Measurements from ENCODE around the gene RAB40B.

RAB40B gene

GRCh38 chr17:82647593-82648164 is 50.8 kb downstream of the RAB40B start:
- ChIA-PET POLR2A (interaction anchor here (0.6 to 1.4 kb wide), 2 partner anchors 19 to 107 kb away, joined by 3 read pairs; no protein-coding TSS in a partner anchor), CTCF (no interaction called here)
- Histone ChIP-seq H3K36me3 (ENCODE audit: control insufficient read depth in 2 of 2, insufficient read depth in 1 of 2, low read length in 2 of 2) (peaks cover 11 to 30% of the 10 kb centered on the region in 2 experiments), H3K27ac (ENCODE audit: extremely low read depth, low read depth, low read length) (peak overlapping the region; percentile 99), H3K4me1 (ENCODE audit: control insufficient read depth, insufficient read depth, low read length) (peaks cover 7% of the 10 kb centered on the region), H3K9me3 (ENCODE audit: control insufficient read depth, insufficient read depth, low read depth, low read length) (no peaks in the 10 kb centered on the region), H3K4me3 (ENCODE audit: low read depth, low read length) (peak overlapping the region; percentile 97)
- TF ChIP-seq KLF7 (tag by site-specific recombination; IDR thresholded peaks at IDR 0.05; ENCODE audit: borderline replicate concordance) (no peak), CTCF (tag by site-specific recombination; IDR thresholded peaks at IDR 0.05) (peak; percentile 25; the same call in 1 of the 2 replicates), ZNF2 (tag by site-specific recombination; IDR thresholded peaks at IDR 0.05) (no peak), AEBP2 (tag by site-specific recombination; IDR thresholded peaks at IDR 0.05; ENCODE audit: borderline replicate concordance) (no peak), ZNF530 (tag by site-specific recombination; IDR thresholded peaks at IDR 0.05; ENCODE audit: low read depth) (no peak), ZNF404 (tag by site-specific recombination; IDR thresholded peaks at IDR 0.05) (no peak), ZBTB8A (tag by site-specific recombination; IDR thresholded peaks at IDR 0.05) (no peak), ZSCAN18 (tag by site-specific recombination; IDR thresholded peaks at IDR 0.05) (no peak), ZNF223 (tag by site-specific recombination; IDR thresholded peaks at IDR 0.05) (no peak), ZNF324 (tag by site-specific recombination; IDR thresholded peaks at IDR 0.05) (no peak), ZNF623 (tag by site-specific recombination; IDR thresholded peaks at IDR 0.05) (no peak), ZNF660 (tag by site-specific recombination; IDR thresholded peaks at IDR 0.05) (no peak), ZBTB26 (tag by site-specific recombination; optimal IDR thresholded peaks at IDR 0.05) (peak; percentile 4), KLF9 (tag by site-specific recombination; IDR thresholded peaks at IDR 0.05; ENCODE audit: low read depth) (peak; percentile 95), IKZF3 (tag by site-specific recombination; IDR thresholded peaks at IDR 0.05) (no peak; the same call in 1 of the 2 replicates), ZXDB (tag by site-specific recombination; IDR thresholded peaks at IDR 0.05) (no peak), ZNF776 (tag by site-specific recombination; IDR thresholded peaks at IDR 0.05; ENCODE audit: borderline replicate concordance) (no peak), REPIN1 (tag by site-specific recombination; IDR thresholded peaks at IDR 0.05; ENCODE audit: low read depth) (no peak), MEIS1 (CRISPR knock-in tag; IDR thresholded peaks at IDR 0.05; ENCODE audit: borderline replicate concordance) (no peak), ZNF266 (tag by site-specific recombination; IDR thresholded peaks at IDR 0.05; ENCODE audit: low read depth) (no peak), ZNF792 (tag by site-specific recombination; IDR thresholded peaks at IDR 0.05) (no peak), ZNF23 (tag by site-specific recombination; IDR thresholded peaks at IDR 0.05; ENCODE audit: borderline replicate concordance) (no peak), PBX3 (CRISPR knock-in tag; IDR thresholded peaks at IDR 0.05) (no peak), ZNF514 (tag by site-specific recombination; IDR thresholded peaks at IDR 0.05) (no peak), ZSCAN16 (tag by site-specific recombination; IDR thresholded peaks at IDR 0.05) (no peak), ZIC2 (tag by site-specific recombination; IDR thresholded peaks at IDR 0.05) (peak; percentile 9; the same call in 1 of the 2 replicates), ZNF777 (tag by site-specific recombination; IDR thresholded peaks at IDR 0.05; ENCODE audit: borderline replicate concordance) (no peak), ZNF433 (tag by site-specific recombination; IDR thresholded peaks at IDR 0.05; ENCODE audit: low read depth) (no peak), ZNF544 (tag by site-specific recombination; IDR thresholded peaks at IDR 0.05) (no peak), ZNF341 (tag by site-specific recombination; IDR thresholded peaks at IDR 0.05; ENCODE audit: low read depth) (no peak), ZNF350 (tag by site-specific recombination; IDR thresholded peaks at IDR 0.05) (no peak), ZNF768 (tag by site-specific recombination; IDR thresholded peaks at IDR 0.05) (no peak)
